ENCODE results near the gene PTTG1IP.

DNA sequence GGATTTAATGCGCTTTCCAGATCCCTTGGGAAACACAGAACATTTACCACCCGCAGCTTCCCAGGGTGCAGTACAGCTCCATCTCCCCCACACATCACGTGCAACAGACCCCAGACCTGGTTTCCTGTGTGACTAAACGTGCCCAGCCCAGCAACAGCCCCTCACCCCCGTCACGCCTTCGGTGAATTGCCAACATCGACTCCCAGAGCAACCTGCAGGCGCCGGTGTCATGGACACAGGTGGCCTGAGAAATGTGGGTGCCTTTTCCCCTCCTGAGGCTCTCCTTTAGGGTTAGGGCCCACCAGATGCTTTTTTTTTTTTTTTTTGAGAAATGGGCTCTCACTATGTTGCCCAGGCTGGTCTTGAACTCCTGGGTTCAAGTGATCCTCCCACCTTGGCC is 31.4 kb downstream of the PTTG1IP start:
- TF ChIP-seq, protein P1, sequence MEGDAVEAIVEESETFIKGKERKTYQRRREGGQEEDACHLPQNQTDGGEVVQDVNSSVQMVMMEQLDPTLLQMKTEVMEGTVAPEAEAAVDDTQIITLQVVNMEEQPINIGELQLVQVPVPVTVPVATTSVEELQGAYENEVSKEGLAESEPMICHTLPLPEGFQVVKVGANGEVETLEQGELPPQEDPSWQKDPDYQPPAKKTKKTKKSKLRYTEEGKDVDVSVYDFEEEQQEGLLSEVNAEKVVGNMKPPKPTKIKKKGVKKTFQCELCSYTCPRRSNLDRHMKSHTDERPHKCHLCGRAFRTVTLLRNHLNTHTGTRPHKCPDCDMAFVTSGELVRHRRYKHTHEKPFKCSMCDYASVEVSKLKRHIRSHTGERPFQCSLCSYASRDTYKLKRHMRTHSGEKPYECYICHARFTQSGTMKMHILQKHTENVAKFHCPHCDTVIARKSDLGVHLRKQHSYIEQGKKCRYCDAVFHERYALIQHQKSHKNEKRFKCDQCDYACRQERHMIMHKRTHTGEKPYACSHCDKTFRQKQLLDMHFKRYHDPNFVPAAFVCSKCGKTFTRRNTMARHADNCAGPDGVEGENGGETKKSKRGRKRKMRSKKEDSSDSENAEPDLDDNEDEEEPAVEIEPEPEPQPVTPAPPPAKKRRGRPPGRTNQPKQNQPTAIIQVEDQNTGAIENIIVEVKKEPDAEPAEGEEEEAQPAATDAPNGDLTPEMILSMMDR (IDR thresholded peaks at IDR 0.05), result no peak
- no peak for TF ChIP-seq POLR2A (IDR thresholded peaks at IDR 0.05)
